ENCODE data around the gene ATF4.

DNA sequence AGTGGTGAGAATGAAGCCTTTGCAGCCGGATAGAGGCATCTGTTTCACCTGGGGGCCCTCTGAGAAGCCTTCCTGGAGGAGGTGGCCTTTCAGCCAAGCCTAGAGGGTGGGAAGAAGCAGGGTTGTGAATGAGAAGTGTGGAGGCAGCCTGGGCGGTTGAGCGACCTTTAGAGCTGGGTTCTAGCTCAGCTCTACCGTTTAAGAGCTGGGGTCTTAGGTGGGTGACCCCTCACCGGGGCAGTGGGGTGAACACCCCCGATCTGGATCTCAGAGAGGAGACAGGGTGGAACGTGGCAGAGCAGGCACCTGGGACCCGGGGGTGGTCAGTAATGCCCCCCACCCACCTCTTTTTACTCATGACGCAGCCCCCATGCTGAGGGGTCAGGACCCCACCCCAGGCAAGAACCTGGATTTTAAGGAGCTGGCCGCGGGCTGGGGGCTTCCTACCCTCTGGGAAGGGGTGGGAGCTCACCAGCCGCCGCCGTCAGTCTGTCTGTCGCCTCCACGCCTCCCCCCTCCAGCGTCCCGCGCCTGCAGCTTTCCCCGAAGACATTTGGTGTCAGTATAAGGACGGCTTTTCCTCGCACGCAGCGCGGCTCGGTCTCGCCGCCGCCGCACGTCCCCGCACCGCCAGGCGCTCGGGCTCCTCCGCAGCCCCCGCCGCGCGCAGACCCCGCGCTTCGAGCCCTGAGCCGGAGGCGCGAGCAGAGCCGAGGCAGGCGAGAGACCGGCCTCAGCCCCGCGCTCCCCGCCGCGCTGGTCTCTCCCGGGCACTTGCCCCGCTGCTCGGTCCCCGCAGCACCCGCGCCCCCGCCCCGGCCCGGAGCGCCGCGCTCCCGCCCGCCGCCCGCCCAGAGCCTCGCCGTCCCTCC is 36.8 kb downstream of the ATF4 start:
- TF ChIP-seq, protein P1, sequence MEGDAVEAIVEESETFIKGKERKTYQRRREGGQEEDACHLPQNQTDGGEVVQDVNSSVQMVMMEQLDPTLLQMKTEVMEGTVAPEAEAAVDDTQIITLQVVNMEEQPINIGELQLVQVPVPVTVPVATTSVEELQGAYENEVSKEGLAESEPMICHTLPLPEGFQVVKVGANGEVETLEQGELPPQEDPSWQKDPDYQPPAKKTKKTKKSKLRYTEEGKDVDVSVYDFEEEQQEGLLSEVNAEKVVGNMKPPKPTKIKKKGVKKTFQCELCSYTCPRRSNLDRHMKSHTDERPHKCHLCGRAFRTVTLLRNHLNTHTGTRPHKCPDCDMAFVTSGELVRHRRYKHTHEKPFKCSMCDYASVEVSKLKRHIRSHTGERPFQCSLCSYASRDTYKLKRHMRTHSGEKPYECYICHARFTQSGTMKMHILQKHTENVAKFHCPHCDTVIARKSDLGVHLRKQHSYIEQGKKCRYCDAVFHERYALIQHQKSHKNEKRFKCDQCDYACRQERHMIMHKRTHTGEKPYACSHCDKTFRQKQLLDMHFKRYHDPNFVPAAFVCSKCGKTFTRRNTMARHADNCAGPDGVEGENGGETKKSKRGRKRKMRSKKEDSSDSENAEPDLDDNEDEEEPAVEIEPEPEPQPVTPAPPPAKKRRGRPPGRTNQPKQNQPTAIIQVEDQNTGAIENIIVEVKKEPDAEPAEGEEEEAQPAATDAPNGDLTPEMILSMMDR (conservative IDR thresholded peaks at IDR 0.05; ENCODE audit: low read length), result no peak
- TF ChIP-seq EZH2phosphoT487 (IDR thresholded peaks at IDR 0.05; ENCODE audit: borderline replicate concordance, low read depth, low read length), result no peak

All from OCI-LY7 (cell line).